ENCODE measurements around the gene CKAP5. TPM values are rescaled to one million over a fixed set of nuclear protein-coding genes. Genes with fewer than 3 reads are reported as not detected.

Gene CKAP5
- total and polyA plus RNA-seq, 12 donors, result 9.6 to 114 (median 80.1) TPM

DNA sequence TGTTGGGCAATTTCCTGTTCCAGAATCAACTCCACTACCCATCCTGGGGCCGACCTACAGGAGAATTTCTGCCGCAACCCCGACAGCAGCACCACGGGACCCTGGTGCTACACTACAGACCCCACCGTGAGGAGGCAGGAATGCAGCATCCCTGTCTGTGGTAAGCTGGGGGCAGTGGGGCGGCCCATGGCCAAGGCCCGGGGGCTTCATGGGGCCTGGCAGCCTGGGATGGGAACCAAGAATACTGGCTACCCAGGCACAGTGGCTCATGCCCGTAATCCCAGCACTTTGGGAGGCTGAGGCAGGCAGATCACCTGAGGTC is 122.8 kb downstream of the CKAP5 start:
- H3K9me3 ChIP-seq, result no peaks in the 10 kb centered on the region
- 82 to 93% methylated on average over 8 of the region's 8 CpGs for WGBS, 2 donors
- intact Hi-C loops (cut with DNase I), result no loop called here
- TF ChIP-seq, protein P1, sequence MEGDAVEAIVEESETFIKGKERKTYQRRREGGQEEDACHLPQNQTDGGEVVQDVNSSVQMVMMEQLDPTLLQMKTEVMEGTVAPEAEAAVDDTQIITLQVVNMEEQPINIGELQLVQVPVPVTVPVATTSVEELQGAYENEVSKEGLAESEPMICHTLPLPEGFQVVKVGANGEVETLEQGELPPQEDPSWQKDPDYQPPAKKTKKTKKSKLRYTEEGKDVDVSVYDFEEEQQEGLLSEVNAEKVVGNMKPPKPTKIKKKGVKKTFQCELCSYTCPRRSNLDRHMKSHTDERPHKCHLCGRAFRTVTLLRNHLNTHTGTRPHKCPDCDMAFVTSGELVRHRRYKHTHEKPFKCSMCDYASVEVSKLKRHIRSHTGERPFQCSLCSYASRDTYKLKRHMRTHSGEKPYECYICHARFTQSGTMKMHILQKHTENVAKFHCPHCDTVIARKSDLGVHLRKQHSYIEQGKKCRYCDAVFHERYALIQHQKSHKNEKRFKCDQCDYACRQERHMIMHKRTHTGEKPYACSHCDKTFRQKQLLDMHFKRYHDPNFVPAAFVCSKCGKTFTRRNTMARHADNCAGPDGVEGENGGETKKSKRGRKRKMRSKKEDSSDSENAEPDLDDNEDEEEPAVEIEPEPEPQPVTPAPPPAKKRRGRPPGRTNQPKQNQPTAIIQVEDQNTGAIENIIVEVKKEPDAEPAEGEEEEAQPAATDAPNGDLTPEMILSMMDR (IDR thresholded peaks at IDR 0.05), result no peak
- ATAC-seq, result no peak
- DNase-seq, result no peak
- no peaks in the 10 kb centered on the region for H3K36me3 ChIP-seq
- H3K27ac ChIP-seq, result no peak overlapping the region
- no peak overlapping the region for H3K4me3 ChIP-seq
- peaks cover 0 to under 1% (median 0%) of the 10 kb centered on the region in 9 donors for H3K4me1 ChIP-seq
- no peaks in the 10 kb centered on the region for H3K27me3 ChIP-seq

DNA sequence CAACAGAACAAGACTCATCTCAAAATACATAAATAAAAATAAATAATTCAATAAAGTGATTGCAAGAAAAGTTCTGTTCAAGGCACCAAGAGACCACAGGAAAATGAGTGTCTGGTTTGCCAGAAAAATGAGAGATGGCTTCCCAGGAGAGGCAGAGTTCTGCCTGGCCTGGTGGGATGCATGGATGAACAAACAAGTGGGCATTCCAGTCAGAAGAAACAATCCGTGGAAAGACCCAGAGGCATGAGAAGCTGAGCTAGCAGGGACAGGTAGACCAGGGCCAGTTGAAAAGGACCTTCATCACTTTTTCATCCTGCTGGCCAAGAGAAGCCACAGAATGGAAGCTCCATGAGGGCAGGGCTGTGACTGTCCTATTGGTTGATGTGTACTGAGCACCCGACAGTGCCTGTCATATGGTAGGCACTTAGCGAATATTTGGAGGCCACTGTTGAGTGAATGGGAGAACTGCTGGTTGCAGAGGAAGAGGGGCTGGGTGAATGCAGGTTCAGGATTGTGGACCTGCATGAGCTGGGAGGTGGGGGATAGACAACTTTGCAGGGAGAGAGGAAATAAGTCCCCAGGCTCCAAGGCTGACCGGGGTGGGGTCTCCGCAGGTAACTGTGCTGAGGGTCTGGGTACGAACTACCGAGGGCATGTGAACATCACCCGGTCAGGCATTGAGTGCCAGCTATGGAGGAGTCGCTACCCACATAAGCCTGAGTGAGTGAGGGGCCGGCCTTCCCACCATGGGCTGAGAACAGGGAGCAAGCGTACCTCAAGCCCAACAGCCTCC is 123.3 kb downstream of the CKAP5 start:
- DNase-seq (no peak), ATAC-seq (no peak)
- no peaks in the 10 kb centered on the region for H3K36me3 ChIP-seq
- H3K4me1 ChIP-seq, result peaks cover 0 to 5% (median 0%) of the 10 kb centered on the region in 9 donors
- no peak overlapping the region for H3K27ac ChIP-seq
- no peaks in the 10 kb centered on the region for H3K27me3 ChIP-seq
- no peak overlapping the region for H3K4me3 ChIP-seq
- intact Hi-C loops (cut with DNase I), result no loop called here
- TF ChIP-seq, protein P1 (IDR thresholded peaks at IDR 0.05), result no peak
- no peaks in the 10 kb centered on the region for H3K9me3 ChIP-seq
- 93 to 98% methylated on average over 11 of the region's 11 CpGs for whole genome bisulfite sequencing, 2 donors

DNA sequence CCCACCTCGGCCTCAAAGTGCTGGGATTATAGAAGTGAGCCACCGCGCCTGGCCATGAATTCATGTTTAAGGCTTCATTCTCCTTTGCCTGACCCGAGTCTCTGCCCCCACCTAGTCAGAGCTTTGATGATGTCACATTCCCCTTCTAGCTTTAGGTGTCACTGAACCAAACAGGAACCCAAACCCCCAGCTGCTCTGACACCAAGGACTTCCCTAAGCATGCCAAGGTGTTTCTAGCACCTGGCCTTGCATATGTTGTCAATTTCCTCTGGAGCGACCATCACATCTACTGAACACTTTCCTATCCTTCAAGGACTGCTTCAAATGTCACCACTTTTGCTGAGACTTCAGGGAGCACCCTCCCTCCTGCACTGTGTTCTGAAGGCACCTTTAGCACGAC is 124.8 kb downstream of the CKAP5 start:
- 88 to 89% methylated on average over 6 of the region's 6 CpGs for WGBS, 2 donors
- ATAC-seq (no peak), DNase-seq (no peak)
- Histone ChIP-seq H3K4me3 (no peak overlapping the region), H3K4me1 (peaks cover 0 to 5% (median 0%) of the 10 kb centered on the region in 9 donors), H3K27ac (no peak overlapping the region), H3K36me3 (no peaks in the 10 kb centered on the region), H3K27me3 (no peaks in the 10 kb centered on the region), H3K9me3 (no peaks in the 10 kb centered on the region)
- intact Hi-C loops (cut with DNase I), result no loop called here
- TF ChIP-seq, protein P1 (IDR thresholded peaks at IDR 0.05), result no peak

DNA sequence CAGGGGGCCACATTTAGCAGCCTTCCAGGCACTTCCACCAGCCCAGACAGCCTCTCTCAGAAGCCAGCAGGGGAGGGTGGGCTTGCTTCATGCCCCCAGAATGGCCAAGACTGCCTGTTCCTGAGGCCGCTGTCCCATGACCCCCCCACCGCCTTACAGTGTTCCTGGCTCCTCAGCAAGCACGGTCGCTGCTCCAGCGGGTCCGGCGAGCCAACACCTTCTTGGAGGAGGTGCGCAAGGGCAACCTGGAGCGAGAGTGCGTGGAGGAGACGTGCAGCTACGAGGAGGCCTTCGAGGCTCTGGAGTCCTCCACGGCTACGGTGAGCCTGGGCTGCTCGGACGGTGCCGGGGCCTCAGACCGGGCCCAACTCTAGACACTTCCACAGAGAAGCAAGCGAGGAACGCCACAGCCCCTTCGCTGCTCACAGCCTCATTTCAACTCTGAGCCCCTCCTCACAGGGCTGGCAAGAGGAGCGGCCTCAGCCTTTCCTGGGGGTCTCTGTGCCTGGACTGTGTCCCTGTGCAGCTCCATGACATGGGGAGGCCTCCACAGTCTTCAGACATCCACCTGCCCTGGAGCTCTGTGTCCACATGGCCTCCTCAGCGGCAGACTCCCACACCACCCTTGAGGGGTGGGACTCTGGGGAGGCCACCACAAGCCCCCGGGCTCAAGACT is 126.4 kb downstream of the CKAP5 start:
- no peak overlapping the region for H3K4me3 ChIP-seq
- no peaks in the 10 kb centered on the region for H3K27me3 ChIP-seq
- no peaks in the 10 kb centered on the region for H3K9me3 ChIP-seq
- H3K4me1 ChIP-seq, result peaks cover 0 to 5% (median 0%) of the 10 kb centered on the region in 9 donors
- DNase-seq (no peak), ATAC-seq (peak in 3 of 8 donors; percentile 13 to 33 (median 30))
- H3K36me3 ChIP-seq, result no peaks in the 10 kb centered on the region
- intact Hi-C loops (cut with DNase I), result no loop called here
- H3K27ac ChIP-seq, result no peak overlapping the region
- 91% methylated on average over 25 of the region's 25 CpGs for WGBS, 2 donors
- TF ChIP-seq, protein P1 (IDR thresholded peaks at IDR 0.05), result no peak
